Vagina (tissue), 2 donors: ENCODE results near the gene LHFPL2. TPM values are rescaled to one million over a fixed set of nuclear protein-coding genes. Genes with fewer than 3 reads are reported as not detected.
A peak's percentile ranks its signal among the peaks of the same experiment; 100 is the strongest.

Experiments used
- DNase-seq, 2 donors: peaks; one replicate each; pipeline ENCODE4 v3.0.0-alpha.2; 2017; ENCODE audit errors: extremely low spot score in 2 of 2
- H3K27ac ChIP-seq: fragments of 200-600 bp; sonication (generic); one replicate; pipeline ENCODE4 v1.5.1; 2019
- H3K27me3 ChIP-seq: fragments of 200-600 bp; sonication (generic); one replicate; pipeline ENCODE4 v1.5.1; 2019
- H3K36me3 ChIP-seq, 2 donors: fragments of 200-600 bp; sonication (generic); one replicate each; pipeline ENCODE4 v1.5.1; 2017 to 2019
- H3K4me1 ChIP-seq: fragments of 200-600 bp; sonication (generic); one replicate; pipeline ENCODE4 v1.5.1; 2019
- H3K4me3 ChIP-seq, 2 donors: fragments of 200-600 bp; sonication (generic); 1 replicate in 1 of 2; 2 replicates in 1 of 2; pipeline ENCODE4 v1.5.1; 2016 to 2019
- H3K9me3 ChIP-seq: fragments of 200-600 bp; sonication (generic); one replicate; pipeline ENCODE4 v1.5.1; 2019
- POLR2A ChIP-seq, 2 donors: fragments of 450-650 bp; IDR thresholded peaks; one replicate each; pipeline ENCODE4 v1.6.1; 2017; ENCODE audit warnings: antibody characterized with exemption in 2 of 2, mild to moderate bottlenecking in 2 of 2, moderate library complexity in 2 of 2
- POLR2AphosphoS5 ChIP-seq, 2 donors: sonication (generic); formaldehyde crosslinking; IDR thresholded peaks; one replicate each; pipeline ENCODE4 v1.9.0; 2017; ENCODE audit warnings: antibody characterized with exemption in 2 of 2, mild to moderate bottlenecking in 2 of 2, low read depth in 1 of 2; ENCODE audit not compliant: insufficient read depth in 1 of 2
- intact Hi-C: fragments of 100-400 bp; cut with DNase I; formaldehyde crosslinking; loops from one replicate; pipeline ENCODE4 v1.15.1; 2023
- total RNA-seq: library from RNA; depleted of rRNA; stranded (reverse); fragments of >200 nt; gene quantifications from one replicate; pipeline ENCODE4 v1.2.3, GENCODE V29; 2016
- TF ChIP-seq, protein P1 (sequence below), 3 experiments: fragments of 450-650 bp in 2 of 3; fragments of 200-600 bp in 1 of 3; sonication (generic) in 1 of 3; IDR thresholded peaks; one replicate each; pipeline ENCODE4 v1.5.1; 2017 to 2019; ENCODE audit warnings: antibody characterized with exemption in 3 of 3, mild to moderate bottlenecking in 2 of 3, moderate library complexity in 2 of 3

LHFPL2 gene
- total RNA-seq, 1 donor from 2014 or later: 24.8 TPM

DNA sequence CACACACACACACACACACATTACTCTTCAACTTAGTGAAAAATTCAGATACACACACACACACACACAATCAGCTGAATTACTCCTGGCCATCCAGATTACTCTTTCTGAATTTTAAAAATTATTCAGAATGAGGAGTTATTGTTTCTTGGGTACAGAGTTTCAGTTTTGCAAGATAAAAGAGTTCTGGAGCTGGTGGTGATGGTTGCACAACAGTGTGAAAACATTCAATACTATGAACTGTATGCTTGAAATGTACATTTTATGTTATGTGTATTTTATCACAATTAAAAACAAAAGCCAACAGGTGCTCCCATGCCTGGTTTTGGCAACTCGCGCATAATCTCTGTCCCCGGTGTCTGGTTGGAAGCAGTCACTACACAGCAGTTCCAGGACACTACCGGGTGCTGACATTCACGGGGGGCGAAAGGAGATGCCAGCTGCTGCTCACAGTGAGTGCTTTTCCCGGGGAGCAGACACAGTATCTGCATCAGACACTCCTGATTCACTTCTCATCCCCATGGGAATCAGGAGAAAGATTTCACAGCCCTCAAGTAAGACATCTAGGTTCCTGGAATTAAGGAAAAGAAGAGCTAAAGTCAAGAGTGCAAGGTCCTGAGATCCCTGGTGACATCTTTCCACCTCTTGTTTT lies 55.7 kb downstream of the LHFPL2 start:
- intact Hi-C loops: loop anchor here (10.0 kb wide), 1 partner anchor 48 kb away; no protein-coding TSS in a partner anchor
- no peak overlapping the region for H3K27ac ChIP-seq
- no peaks in the 10 kb centered on the region for H3K9me3 ChIP-seq
- no peak for TF ChIP-seq POLR2AphosphoS5 (IDR thresholded peaks at IDR 0.05; ENCODE audit: insufficient read depth in 1 of 2, low read depth in 1 of 2)
- H3K27me3 ChIP-seq: no peaks in the 10 kb centered on the region
- H3K4me3 ChIP-seq: no peak overlapping the region
- H3K4me1 ChIP-seq: peaks cover 57% of the 10 kb centered on the region
- H3K36me3 ChIP-seq: no peaks in the 10 kb centered on the region
- DNase-seq: no peak

DNA sequence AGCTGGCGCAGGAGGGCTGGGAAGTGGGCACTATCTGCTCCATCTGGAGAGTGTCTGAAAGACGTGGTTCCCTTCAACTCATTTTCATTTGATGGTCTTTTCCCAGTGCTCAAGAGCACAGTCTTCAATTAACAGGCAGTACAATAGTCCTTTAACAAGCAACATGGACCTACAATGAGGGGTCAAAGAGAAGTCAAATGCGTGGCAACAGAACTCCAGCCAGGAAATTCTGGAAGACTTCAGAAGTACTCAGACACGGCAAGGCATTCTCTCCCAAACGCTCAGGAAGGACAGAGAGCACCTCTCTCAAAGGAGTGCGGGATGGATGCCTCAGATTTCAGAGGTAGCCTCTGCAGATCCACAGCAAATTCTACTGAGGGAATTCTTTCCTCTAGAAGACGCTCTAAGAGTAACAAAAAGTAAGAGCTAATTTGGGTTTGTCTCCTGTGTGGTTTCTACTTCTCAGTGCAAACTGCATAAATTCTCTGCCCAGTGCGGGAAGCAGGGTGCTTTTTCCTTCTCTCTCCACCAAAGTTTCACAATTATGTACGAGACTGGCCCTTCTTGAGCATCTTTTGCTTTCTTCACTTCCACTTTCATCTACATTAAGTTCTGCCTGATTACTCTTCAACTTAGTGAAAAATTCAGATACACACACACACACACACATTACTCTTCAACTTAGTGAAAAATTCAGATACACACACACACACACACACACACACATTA lies 56.4 kb downstream of the LHFPL2 start:
- Histone ChIP-seq H3K27me3 (no peaks in the 10 kb centered on the region), H3K27ac (peak overlapping the region; percentile 28), H3K9me3 (no peaks in the 10 kb centered on the region), H3K4me3 (no peak overlapping the region), H3K36me3 (no peaks in the 10 kb centered on the region), H3K4me1 (peaks cover 59% of the 10 kb centered on the region)
- intact Hi-C loops: loop anchor here (10.0 kb wide), 1 partner anchor 47 kb away; no protein-coding TSS in a partner anchor
- DNase-seq: no peak
- TF ChIP-seq POLR2A (IDR thresholded peaks at IDR 0.05) (no peak), POLR2AphosphoS5 (IDR thresholded peaks at IDR 0.05; ENCODE audit: insufficient read depth in 1 of 2, low read depth in 1 of 2) (no peak)
- TF ChIP-seq, protein P1, sequence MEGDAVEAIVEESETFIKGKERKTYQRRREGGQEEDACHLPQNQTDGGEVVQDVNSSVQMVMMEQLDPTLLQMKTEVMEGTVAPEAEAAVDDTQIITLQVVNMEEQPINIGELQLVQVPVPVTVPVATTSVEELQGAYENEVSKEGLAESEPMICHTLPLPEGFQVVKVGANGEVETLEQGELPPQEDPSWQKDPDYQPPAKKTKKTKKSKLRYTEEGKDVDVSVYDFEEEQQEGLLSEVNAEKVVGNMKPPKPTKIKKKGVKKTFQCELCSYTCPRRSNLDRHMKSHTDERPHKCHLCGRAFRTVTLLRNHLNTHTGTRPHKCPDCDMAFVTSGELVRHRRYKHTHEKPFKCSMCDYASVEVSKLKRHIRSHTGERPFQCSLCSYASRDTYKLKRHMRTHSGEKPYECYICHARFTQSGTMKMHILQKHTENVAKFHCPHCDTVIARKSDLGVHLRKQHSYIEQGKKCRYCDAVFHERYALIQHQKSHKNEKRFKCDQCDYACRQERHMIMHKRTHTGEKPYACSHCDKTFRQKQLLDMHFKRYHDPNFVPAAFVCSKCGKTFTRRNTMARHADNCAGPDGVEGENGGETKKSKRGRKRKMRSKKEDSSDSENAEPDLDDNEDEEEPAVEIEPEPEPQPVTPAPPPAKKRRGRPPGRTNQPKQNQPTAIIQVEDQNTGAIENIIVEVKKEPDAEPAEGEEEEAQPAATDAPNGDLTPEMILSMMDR (IDR thresholded peaks at IDR 0.05): no peak

DNA sequence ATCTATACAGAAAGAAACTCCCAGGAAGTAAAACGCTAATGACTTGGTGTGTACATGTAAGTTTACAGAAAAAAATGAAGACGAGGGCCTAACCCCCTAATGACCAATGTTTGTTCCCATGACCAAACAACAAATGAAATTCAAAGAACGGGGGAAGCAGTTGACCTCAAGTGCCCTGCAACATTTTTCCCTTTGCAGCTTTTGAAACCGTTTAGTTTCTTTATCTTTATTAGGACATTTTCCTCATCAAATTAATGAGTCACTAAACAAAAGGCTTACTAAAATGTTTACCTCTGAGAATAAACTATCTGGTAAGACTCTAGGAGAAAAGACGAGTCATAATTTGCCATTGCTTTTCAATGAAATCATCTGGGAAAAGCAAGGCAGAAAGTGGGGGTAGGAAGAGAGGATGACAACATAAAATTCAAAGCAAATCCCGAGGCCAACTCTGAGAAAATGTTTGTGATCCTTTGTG lies 57.4 kb downstream of the LHFPL2 start:
- intact Hi-C loops: loop anchor here (10.0 kb wide), 1 partner anchor 46 kb away; no protein-coding TSS in a partner anchor
- peak overlapping the region; percentile 28 for H3K27ac ChIP-seq
- TF ChIP-seq, protein P1 (IDR thresholded peaks at IDR 0.05): no peak
- TF ChIP-seq POLR2AphosphoS5 (IDR thresholded peaks at IDR 0.05; ENCODE audit: insufficient read depth in 1 of 2, low read depth in 1 of 2) (no peak), POLR2A (IDR thresholded peaks at IDR 0.05) (no peak)
- H3K36me3 ChIP-seq: no peaks in the 10 kb centered on the region
- DNase-seq: no peak
- no peaks in the 10 kb centered on the region for H3K27me3 ChIP-seq
- no peak overlapping the region for H3K4me3 ChIP-seq
- H3K4me1 ChIP-seq: peaks cover 64% of the 10 kb centered on the region
- no peaks in the 10 kb centered on the region for H3K9me3 ChIP-seq

DNA sequence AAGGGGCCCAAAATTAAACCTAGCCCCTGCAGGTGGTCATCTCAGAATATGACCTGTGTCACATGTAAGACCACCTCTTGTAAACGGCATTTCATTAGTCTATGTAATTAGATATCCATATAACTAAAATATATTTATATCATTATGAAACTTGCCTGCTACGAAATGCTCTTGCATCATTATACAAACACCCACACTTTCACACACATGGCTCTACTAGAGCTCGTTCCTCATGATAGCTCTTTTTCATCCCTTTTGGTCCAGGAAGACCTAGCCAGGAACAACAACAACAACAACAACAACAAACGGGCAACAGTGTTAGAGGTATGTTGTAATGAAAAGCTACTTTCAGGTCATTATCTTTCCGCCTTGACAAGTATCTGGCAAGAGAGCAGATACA lies 58.6 kb downstream of the LHFPL2 start:
- intact Hi-C loops: loop anchor here (10.0 kb wide), 1 partner anchor 45 kb away; no protein-coding TSS in a partner anchor
- Histone ChIP-seq H3K9me3 (no peaks in the 10 kb centered on the region), H3K27ac (peak overlapping the region; percentile 32), H3K4me1 (peaks cover 55% of the 10 kb centered on the region), H3K27me3 (no peaks in the 10 kb centered on the region), H3K36me3 (no peaks in the 10 kb centered on the region), H3K4me3 (no peak overlapping the region)
- DNase-seq: no peak
- TF ChIP-seq, protein P1 (IDR thresholded peaks at IDR 0.05): no peak
- TF ChIP-seq POLR2A (IDR thresholded peaks at IDR 0.05): no peak
- no peak for TF ChIP-seq POLR2AphosphoS5 (IDR thresholded peaks at IDR 0.05; ENCODE audit: insufficient read depth in 1 of 2, low read depth in 1 of 2)

DNA sequence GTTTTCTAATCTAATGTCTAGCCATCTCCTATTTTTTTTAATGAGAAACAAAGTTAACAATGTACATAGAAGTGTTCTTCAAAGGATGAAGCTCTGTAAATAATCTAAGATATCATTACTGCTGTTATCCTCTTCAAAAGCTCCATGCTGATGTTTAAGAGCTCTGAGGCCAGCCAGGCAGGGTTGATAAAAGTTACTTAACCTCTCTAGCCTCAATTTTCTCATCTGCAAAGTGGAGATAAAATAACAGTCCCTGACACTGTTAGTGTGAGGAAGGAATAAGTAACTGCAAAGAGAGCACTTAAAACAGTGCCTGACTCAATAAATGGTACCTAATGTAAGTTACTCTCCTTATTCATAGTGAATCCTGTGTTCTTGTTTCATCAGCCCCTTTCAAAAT lies 60.1 kb downstream of the LHFPL2 start:
- Histone ChIP-seq H3K36me3 (no peaks in the 10 kb centered on the region), H3K4me1 (peaks cover 41% of the 10 kb centered on the region), H3K27ac (no peak overlapping the region), H3K9me3 (no peaks in the 10 kb centered on the region), H3K27me3 (no peaks in the 10 kb centered on the region), H3K4me3 (no peak overlapping the region)
- intact Hi-C loops: no loop called here
- TF ChIP-seq POLR2AphosphoS5 (IDR thresholded peaks at IDR 0.05; ENCODE audit: insufficient read depth in 1 of 2, low read depth in 1 of 2) (no peak), POLR2A (IDR thresholded peaks at IDR 0.05) (no peak)
- TF ChIP-seq, protein P1 (IDR thresholded peaks at IDR 0.05): no peak
- DNase-seq: no peak
